Activated gamma-delta T cell treated with Interleukin-2 at 50 U/mL for 16 hours (primary cell): ENCODE data around the gene NPIPB8.
"Not testable (repeated sequence)": the region's sequence is repeated elsewhere in the genome, so short reads cannot be mapped to it uniquely, and the experiment has no call there.

ENCODE experiments used
- DNase-seq: peaks from one replicate; pipeline ENCODE4 v3.0.0-alpha.2; 2020

Gene NPIPB8

DNA sequence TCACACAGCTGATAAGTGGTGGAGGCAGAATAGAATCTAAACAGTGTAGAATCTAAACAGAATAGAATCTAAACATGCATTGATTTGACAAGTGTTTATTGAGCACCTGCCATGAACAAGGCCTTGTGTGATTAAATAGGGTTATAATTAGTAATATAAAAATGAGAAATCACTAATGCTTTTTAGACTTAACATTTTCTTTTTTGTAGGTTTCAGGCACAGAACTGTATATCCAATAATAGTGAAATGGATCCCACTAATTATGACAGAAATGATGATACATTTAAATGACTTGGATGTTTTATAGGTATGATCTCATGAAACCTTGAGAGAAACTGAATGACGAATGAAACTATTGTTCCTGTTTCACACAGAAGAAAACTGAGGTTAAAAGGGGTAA lies at the start of gene NPIPB8:
Gene NPIPB8 (plus strand): TSS at position 301 of the 400 bp plus-strand sequence. CDS start 296 bp downstream, outside the sequence.
- DNase-seq: not testable (repeated sequence)

DNA sequence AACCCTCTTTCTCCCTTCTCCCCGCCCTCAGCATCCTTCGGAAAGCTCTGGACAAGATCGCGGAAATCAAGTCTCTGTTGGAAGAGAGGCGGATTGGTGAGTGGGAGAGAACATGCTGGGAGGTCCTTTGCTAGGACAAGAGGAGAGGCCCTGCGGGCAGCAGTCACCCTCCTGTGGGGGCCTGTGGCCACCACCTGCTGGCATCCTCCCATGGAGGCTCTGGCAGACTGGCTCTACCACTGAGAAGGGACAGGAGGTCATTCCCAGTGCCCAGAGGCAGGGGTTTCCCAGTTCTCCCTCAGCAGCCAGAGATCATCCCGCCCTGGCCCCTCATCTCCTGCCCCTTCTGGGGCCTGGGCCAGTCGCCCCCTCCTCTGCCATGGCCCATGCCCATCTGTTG lies 48.8 kb upstream of the NPIPB8 start:
- no peak for DNase-seq

DNA sequence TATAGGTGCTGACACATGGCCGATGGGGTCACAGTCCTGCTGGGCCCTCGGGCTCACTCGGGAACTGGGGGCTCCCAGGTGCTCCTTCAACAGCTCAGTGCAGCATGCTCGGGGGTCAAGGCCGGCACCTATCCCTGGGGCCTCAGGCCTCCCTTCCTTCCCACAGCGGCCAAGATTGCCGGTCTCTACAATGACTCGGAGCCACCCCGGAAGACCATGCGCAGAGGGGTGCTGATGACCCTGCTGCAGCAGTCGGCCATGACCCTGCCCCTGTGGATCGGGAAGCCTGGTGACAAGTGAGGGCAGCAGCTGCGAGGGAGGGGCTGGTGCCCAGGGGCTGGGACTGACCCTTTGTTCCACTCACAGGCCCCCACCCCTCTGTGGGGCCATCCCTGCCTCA lies 47.9 kb upstream of the NPIPB8 start:
- no peak for DNase-seq

DNA sequence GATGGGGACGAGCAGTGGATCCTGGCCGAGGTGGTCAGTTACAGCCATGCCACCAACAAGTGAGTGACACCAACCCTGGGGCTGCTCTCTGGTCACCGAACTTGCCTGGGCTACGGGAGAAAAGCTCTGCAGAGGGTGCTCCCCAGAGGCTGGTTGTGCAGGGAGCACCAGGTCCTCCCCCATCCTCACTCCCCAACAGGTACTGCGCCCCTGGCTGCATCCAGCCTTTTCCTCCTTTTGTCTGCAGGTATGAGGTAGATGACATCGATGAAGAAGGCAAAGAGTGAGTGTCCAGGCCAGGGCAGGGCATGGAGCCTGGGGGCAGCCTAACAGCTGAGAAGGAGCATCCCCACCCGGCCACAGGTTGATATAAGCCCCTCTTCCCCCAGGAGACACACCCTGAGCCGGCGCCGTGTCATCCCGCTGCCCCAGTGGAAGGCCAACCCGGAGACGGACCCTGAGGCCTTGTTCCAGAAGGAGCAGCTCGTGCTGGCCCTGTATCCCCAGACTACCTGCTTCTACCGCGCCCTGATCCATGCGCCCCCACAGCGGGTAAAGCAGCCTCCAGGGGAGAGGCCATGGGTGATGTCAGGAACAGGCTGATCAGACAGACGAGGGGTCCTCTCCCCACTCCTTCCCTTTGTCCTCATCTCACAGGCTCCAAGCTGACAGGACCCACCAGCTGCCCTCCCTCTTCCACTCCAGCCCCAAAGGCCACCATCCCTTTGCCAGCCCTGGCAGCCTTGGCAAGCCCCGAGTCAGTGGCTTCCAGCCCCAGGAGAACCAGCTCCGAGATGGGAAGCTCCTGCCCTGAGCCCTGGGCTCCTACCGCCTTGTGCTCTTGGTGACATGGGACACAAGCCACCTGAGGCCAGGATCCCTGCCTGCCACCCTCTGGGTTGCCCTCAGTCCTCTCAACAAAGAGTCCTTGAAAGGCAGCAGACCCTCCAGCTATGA lies 47.2 kb upstream of the NPIPB8 start:
- DNase-seq: no peak

DNA sequence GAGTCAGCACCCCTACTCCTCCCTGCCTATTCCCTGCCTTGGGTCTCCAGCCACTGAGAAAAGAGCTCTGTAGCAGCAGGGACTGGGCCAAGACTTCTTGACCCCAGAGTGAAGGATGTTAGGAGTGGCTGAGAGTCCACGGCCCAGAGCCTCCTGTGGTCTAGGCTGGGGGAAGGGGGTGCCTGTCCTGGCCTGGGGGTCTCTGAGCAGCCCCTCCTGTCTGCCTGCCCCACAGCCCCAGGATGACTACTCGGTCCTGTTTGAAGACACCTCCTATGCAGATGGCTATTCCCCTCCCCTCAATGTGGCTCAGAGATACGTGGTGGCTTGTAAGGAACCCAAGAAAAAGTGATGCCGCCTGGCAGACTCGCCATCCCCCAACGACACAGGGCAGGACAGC lies 46.5 kb upstream of the NPIPB8 start:
- DNase-seq: no peak

DNA sequence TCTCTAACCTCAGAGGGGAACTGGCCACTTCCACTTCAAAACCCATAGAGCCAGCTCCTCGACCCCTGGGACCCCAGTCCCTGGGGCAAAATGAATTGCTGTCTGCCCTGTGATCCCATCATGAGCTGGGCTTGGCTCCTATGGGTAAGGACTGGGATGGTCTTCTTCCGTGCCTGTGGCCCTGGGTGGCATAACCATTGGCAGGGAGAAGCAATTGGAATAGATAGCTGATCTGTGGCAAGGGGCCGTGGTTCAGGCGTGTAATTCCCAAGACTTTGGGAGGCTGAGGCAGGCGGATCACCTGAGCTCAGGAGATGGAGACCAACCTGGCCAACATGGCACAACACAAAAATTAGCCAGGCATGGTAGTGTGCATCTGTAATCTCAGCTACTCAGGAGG lies 45.4 kb upstream of the NPIPB8 start:
- DNase-seq: no peak

DNA sequence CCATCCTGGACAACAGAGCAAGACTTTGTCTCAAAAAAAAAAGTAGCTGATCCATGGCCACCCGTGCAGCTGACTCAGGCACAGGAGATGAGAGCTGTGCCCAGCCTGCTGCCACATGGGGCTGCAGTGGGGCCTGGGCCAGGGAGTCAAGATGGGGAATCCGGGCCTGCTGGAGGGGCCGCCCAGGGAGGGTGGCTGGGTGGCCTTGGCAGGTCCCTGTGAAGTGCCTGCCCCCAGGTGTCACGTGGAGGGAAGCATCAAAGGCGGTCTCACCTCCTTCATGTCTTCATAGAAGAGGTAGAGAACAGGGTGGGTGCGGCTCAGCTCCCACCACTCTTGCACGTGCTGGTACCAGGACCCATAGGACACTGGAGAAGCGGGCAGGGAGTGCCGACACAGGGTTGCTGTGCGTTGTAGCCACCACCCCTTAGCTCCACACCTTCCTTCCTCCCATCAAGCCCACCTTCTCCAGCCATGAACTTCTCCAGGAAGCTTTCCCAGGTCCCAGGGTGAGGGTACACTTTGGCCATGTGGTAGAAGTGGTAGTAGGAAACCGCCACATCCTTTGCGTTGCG lies 44.8 kb upstream of the NPIPB8 start:
- no peak for DNase-seq

DNA sequence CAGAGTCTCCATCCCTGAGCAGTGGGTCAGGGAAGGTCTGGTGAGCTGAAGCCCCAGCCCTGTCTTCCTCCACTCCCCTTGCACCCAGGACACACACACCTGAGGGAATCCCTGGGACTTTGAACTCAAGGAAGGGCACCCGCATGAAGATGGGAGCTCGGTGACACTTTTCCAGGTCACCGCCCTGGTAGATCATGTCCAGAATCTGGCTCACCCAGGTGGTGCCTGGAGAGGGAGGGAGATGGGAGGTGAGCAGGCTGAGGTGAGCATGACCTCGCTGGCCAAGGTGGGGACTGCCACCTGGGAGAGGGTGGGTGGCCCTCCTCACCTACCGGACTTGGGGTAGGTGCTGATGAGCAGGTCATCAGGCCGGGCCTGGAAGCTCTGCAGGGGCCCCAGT lies 42.4 kb upstream of the NPIPB8 start:
- not testable (repeated sequence) for DNase-seq

DNA sequence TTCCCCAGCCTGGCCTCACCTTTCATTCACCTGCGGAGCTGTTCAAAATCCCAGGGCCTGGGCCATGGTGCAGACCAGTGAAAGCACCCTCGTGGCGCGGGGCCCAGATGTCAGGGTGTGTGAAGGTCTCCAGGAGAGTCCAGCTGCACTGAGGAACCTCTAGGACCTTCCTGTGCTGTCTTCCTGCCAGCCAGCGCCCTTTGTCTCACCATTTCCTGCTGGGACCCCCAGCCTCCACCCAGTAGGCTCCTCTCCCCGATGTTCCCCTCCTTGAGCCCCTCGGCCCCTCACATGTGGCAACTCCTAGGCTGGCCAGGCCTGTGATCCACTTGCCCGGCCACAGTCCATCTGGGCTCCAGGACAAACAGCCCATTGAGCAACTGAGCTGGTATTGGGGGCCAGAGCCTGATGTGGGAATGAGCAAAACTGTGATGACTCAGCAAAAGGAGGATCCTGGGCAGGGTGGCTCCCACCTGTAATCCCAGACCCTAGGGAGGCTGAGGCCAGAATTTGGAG lies 41.7 kb upstream of the NPIPB8 start:
- no peak for DNase-seq

DNA sequence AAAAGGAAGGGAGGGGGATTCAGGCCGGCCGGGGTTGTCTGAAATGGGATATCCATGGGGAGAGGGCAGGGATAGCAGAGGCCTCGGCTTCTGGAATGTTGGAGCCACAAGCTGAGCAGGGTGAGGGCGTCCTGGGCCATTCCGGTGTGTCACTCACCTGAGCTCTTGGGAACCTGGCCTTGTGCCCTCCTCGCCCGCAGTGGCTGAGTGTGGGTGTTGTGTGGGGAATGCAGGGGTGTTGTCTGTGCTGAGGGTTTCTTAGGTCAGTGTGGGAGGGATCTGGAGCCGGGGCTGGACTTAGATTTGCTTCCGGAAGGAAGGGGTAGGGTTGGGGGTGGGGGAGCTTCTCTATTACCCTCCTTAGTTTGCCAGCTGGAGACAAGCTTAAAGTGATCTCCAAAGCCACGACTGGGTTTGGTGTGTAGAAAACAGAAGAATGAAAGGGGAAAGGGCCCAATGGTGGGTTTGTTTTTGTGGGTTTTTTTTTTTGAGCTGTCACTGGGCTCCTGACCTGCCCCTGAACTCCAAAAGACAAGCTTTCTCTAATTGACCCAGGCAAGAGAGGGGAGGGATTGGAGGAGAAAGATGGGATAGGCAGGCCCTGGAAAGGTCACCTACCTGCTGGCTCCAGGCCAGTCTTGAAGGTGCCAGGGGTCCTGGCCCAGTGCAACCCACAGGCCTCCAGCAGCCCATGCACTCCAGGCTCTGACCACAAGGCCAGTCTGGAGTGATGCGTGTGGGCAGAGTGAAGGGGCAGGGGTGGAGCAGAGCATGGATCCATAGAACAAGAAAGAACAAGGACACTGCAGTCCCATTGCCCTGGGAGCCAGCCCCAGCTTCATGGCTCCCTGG lies 40.8 kb upstream of the NPIPB8 start, which contains the start of gene SULT1A2:
Gene SULT1A2 (minus strand): TSS at position 211 of the 852 bp plus-strand sequence. CDS start 1,120 bp downstream, outside the sequence.
- DNase-seq: no peak

DNA sequence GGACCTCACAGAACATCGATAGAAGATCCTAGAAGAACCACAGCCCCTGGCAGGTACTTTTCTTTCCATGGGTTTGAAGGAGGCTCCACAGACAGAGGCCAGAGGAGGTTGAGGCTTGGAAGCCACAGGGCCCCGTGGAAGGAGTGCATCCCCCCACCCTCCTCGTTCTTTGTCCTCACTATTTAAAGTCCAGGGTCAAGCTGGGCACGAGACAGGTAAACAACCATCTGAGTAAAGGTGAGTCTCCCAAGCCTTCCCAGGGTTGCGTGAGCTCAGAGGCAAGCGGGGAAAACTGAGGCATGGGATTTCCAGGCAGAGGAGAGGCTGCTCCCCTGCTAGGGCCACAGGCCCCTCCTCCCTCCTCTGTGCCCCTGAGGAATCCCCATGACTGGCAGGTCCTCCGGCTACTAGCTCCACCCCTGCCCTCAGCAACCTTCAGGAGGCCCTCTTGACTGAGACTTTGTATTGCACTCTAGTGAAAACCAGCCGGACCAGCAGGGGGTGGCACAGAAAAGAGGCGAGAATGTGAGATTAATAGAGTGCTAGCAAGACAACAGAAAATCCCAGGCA lies 40.1 kb upstream of the NPIPB8 start:
- DNase-seq: no peak

DNA sequence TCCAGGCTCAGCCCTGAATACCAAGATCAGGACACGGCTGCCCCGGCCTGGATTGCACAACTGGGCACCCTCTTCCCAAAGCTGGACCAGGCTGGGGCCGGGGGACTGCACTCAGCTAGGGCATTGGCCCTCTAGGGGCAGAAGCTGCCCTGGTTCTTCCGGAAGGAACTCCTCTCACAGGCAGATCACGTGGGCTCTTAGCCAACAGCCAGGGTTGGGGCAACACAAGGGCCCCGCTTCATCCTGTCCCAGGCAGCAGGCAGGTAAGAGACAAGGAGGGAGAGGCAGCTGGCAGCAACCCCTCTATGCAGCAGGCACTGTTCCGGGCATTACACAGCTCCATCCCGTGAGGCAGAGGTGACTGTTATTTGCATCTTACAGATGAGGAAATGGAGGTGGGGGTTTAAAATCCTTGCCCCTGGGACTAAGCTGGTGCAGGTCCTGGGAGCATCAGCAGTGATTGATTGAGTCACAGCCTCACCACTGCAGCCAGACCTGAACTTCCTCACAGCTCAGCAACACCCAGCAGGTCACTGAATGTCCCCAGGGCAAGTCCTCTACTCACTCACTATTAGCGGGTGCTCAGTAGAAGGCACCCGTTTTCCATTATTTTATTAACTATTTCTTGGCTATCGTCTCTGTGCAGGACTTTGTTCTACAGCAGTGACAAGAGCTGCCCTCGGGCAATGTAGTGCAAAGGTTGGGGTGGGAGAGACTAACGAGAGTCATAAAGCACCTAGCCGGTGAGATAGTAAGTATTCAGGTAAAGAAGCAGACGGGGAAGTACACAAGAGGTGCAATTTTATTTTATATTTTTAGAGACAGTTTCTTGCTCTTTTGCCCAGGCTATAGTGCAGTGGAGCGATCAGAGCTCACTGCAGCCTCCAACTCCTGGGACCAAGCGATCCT lies 38.2 kb upstream of the NPIPB8 start:
- not testable (repeated sequence) for DNase-seq

DNA sequence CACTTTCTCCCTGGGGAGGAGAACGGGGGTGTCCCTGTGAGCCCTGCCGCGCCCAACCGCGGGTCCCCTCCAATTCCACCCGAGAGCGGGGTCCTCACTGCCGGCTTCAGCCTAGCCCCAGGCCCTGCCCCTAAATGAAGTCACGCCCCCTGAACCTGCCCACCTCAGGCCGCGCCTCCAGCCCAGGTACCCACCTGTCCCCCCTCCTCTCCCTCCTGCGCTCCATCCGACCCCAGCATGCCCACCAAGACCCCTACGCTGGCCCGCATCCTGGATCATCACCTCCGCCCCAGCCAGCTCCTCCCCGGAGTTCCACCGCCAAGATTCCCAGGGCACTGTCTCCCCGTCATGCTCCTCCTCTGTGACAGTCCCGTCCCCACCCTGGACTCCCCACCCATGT lies 36.9 kb upstream of the NPIPB8 start:
- DNase-seq: not testable (repeated sequence)

DNA sequence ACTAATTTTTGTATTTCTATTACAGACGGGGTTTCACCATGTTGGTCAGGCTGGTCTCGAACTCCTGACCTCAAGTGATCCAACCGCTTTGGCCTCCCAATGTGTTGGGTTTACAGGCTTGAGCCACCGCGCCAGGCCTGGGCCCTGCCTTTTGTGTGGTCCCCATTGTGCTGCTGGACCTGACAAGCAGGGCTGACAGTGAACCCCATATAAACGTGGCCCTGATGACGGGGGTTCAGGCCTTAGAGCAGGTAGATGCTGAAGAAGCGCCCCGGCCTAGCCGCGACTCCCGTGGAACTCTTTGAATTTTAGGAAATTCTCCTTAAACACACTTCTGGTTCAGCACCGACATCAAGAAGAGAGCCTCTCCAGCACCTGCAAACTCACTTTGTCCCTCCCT lies 36.3 kb upstream of the NPIPB8 start:
- not testable (repeated sequence) for DNase-seq

DNA sequence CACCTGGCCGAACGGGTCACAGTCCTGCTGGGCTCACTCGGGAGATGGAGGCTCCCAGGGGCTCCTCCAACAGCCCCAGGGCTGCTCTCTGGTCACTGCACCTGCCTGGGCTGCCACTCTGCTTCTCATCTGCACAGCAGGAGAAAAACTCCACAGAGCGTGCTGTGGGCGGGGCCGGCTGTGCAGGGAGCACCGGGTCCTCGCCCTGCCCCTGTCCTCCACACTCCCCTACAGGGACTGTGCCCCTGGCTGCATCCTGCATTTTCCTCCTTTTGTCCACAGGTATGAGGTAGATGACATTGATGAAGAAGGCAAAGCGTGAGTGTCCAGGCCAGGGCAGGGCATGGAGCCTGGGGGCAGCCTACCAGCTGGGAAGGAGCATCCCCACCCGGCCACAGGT lies 35.8 kb upstream of the NPIPB8 start:
- DNase-seq: not testable (repeated sequence)

DNA sequence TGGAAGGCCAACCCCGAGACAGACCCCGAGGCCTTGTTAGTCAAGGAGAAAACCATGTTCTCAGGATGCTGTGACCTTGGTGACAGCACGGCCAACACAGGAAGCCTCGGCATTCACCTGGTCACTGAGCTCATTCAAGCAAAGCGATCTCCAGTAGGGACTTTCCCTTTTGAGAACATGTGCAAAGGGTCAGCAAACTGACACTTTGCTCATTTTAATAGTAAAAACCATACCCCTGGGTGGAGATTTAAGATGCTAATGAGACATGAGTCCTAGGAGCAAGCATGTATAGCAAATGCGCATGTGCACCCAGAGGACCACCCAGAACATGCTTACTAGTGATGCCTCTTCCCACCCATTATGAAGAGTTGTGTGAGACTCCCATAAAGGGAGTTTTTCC lies 35.3 kb upstream of the NPIPB8 start:
- DNase-seq: no peak

DNA sequence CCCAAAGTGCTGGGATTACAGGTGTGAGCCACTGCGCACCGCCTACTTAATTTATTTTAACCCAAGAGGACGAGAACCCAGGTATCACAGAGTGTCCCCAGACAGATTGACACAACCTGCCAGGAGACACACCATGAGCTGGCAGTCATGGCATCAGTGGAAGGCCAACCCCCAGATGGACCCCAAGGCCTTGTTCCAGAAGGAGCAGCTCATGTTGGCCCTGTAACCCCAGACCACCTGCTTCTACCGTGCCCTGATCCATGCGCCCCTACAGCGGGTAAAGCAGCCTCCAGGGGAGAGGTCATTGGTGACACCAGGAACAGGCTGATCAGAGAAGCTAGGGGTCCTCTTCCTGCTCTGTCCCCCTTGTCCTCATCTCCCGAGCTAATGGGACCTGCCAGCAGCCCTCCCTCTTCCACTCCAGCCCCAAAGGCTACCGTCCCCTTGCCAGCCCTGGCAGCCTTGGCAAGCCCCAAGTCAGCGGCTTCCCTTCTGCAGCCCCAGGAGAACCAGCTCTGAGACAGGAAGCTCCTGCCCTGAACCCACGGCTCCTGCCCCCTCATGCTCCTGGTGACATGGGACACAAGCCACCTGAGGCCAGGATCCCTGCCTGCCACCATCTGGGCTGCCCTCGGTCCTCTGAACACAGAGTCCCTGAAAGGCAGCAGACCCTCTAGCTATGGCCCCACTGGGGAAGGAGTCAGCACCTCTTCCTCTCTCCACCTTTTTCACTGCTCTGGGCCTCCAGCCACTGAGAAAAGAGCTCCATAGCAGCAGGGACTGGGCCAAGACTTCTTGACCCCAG lies 34.3 kb upstream of the NPIPB8 start:
- DNase-seq: no peak

DNA sequence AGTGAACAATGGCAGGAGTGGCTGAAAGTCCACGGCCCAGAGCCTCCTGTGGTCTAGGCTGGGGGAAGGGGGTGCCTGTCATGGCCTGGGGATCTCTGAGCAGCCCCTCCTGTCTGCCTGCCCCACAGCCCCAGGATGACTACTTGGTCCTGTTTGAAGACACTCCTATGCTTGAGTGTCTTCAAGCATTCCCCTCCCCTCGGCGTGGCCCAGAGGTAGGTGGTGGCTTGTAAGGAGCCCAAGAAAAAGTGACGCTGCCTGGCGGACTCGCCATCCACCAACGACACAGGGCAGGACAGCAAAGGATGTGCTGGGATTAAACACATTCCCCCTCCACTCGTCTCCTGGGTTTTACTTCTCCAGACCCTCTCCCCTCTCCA lies 33.7 kb upstream of the NPIPB8 start:
- no peak for DNase-seq

DNA sequence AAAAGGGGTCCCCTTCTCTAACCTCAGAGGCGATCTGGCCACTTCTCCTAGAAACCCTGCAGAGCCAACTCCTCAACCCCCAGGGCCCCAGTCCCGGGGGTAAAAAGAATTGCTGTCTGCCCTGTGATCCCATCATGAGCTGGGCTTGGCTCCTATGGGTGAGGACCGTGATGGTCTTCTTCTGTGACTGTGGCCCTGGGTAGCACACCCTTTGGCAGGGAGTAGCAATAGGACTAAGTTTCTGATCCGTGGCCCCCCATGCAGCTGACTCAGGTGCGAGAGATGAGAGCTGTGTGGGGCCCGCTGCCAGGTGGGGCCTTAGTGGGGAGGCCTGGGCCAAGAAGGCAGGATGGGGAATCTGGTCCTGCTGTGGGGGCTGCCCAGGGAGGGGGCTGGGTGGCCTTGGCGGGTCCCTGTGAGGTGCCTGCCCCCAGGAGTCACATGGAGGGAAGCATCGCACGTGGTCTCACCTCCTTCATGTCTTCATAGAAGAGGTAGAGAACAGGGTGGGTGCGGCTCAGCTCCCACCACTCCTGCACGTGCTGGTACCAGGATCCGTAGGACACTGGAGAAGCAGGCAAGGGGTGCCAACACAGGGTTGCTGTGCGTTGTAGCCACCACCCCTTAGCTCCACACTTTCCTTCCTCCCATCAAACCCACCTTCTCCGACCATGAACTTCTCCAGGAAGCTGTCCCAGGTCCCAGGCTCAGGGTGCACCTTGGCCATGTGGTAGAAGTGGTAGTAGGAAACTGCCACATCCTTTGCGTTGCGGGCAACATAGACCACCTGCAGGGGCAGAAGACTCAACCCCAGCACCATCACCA lies 31.4 kb upstream of the NPIPB8 start:
- no peak for DNase-seq

DNA sequence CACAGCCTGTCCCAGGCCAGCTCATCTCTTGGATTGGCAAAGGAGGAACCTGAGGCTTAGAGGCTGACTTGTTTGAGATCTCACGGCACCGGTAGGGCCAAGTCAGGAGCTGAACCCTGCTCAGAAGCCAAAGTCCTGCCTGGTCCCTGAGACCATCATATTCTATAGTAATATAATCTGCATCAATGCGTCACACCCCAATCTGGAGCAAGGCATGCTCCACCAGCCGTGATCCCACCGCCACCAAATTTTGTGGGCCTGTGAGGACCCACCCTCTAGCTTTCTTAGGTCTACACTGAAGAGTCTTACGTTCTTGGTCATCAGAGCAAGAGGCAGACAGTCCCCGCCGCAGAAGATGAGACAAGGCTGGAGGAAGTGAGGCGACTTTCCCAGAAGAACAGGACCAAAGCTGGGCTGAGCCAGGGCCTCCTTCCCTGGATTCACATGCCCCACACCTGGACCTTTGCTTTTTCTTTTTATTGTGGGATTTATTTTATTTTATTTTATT lies 30.7 kb upstream of the NPIPB8 start:
- no peak for DNase-seq
